ENCODE results near the gene CDKN1B.

DNA sequence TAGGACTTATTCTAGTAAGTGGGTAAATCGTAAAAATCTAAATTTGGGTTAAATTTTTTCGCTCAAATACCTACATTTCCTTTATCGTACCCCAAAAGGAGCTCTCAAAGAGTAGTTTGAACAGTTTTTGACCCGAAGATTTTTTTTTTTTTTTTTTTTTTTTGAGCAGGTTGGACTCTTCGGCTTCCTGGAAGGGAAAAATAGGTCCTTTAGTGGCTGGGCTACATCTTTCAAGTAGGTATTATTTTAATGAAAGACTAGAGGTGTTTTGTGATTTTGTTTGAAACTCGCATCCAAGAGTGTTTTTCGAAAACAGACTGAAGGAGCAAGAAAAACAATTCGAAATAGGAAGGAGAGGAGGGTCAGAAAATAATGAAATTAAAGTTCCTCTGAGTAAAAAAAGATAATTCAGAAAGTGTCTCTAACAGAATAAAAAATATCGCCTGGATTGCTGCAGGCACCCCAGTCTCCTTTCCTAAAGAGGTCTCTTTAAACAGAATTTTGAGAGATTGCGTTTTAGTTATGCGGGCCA, 6.0 kb downstream of the CDKN1B start:
- no peak for TF ChIP-seq POLR2A (IDR thresholded peaks at IDR 0.05; ENCODE audit: extremely low read depth, insufficient read length)
- TF ChIP-seq, protein P1, sequence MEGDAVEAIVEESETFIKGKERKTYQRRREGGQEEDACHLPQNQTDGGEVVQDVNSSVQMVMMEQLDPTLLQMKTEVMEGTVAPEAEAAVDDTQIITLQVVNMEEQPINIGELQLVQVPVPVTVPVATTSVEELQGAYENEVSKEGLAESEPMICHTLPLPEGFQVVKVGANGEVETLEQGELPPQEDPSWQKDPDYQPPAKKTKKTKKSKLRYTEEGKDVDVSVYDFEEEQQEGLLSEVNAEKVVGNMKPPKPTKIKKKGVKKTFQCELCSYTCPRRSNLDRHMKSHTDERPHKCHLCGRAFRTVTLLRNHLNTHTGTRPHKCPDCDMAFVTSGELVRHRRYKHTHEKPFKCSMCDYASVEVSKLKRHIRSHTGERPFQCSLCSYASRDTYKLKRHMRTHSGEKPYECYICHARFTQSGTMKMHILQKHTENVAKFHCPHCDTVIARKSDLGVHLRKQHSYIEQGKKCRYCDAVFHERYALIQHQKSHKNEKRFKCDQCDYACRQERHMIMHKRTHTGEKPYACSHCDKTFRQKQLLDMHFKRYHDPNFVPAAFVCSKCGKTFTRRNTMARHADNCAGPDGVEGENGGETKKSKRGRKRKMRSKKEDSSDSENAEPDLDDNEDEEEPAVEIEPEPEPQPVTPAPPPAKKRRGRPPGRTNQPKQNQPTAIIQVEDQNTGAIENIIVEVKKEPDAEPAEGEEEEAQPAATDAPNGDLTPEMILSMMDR (IDR thresholded peaks at IDR 0.05; ENCODE audit: low read depth, low read length): no peak
- no peak for TF ChIP-seq MYC (IDR thresholded peaks at IDR 0.05; ENCODE audit: low read depth, low read length)
- TF ChIP-seq, protein P2, sequence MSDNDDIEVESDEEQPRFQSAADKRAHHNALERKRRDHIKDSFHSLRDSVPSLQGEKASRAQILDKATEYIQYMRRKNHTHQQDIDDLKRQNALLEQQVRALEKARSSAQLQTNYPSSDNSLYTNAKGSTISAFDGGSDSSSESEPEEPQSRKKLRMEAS (IDR thresholded peaks at IDR 0.05; ENCODE audit: low read depth, low read length): no peak
